ENCODE results near the gene ADTRP. TPM values are rescaled to one million over a fixed set of nuclear protein-coding genes. Genes with fewer than 3 reads are reported as not detected.

Gene ADTRP
- polyA plus RNA-seq, 1 donor (not counting 4 experiments of a cell fraction or from before 2014, with no cell fraction given) = 16.7 TPM

- no peak overlapping the region for H2AFZ ChIP-seq (ENCODE audit: control insufficient read depth, low read length)
- dilution Hi-C loops (cut with MboI; ENCODE audit: extremely low pct_ligation_motif_present, low sequenced_read_pairs) = no loop called here
- TF ChIP-seq CTCF (optimal IDR thresholded peaks at IDR 0.05 in 1 of 3, IDR thresholded peaks at IDR 0.05 in 1 of 3, conservative IDR thresholded peaks at IDR 0.05 in 1 of 3; ENCODE audit: extremely low read depth in 1 of 3, insufficient read depth in 2 of 3, low read length in 3 of 3) (no peak), EZH2 (IDR thresholded peaks at IDR 0.05; ENCODE audit: low read length) (no peak)
- no peaks in the 10 kb centered on the region for H3K79me2 ChIP-seq (ENCODE audit: control insufficient read depth, insufficient read depth, low read length)
- peaks cover under 1% of the 10 kb centered on the region for H3K4me1 ChIP-seq (ENCODE audit: control insufficient read depth, extremely low read depth, insufficient read depth, low read length)
- H4K20me1 ChIP-seq (ENCODE audit: control insufficient read depth, extremely low read depth, insufficient read depth, low read length) = no peaks in the 10 kb centered on the region
- no peak overlapping the region for H3K4me3 ChIP-seq (ENCODE audit: control insufficient read depth in 2 of 3, extremely low read depth in 1 of 3, insufficient read depth in 2 of 3, low read depth in 1 of 3, low read length in 3 of 3)
- no peaks in the 10 kb centered on the region for H3K9me1 ChIP-seq (ENCODE audit: control insufficient read depth, extremely low read depth, insufficient read depth, low read length)
- H3K4me2 ChIP-seq (ENCODE audit: control insufficient read depth, extremely low read depth, insufficient read depth, low read depth, low read length) = no peak overlapping the region
- H3K9ac ChIP-seq (ENCODE audit: control insufficient read depth, extremely low read depth, insufficient read depth, low read length) = no peak overlapping the region
- no peaks in the 10 kb centered on the region for H3K27me3 ChIP-seq (ENCODE audit: control insufficient read depth, extremely low read depth, insufficient read depth, low read length)
- no peaks in the 10 kb centered on the region for H3K36me3 ChIP-seq (ENCODE audit: control insufficient read depth in 2 of 2, extremely low read depth in 1 of 2, insufficient read depth in 2 of 2, low read length in 2 of 2)
- H3K27ac ChIP-seq (ENCODE audit: control insufficient read depth, insufficient read depth, low read length) = no peak overlapping the region
- no peak for DNase-seq (ENCODE audit: low read depth, low spot score)
- no peaks in the 10 kb centered on the region for H3K9me3 ChIP-seq (ENCODE audit: control insufficient read depth, low read depth, low read length)
- no peak for FAIRE-seq
Measured at GRCh38 chr6:11780097-11780428, 1.5 kb upstream of the ADTRP start.

GRCh38 chr6:11779329-11780096 lies 910 bp upstream of the ADTRP start:
- Histone ChIP-seq H3K9me1 (ENCODE audit: control insufficient read depth, extremely low read depth, insufficient read depth, low read length) (no peaks in the 10 kb centered on the region), H2AFZ (ENCODE audit: control insufficient read depth, low read length) (no peak overlapping the region), H3K4me1 (ENCODE audit: control insufficient read depth, extremely low read depth, insufficient read depth, low read length) (no peaks in the 10 kb centered on the region), H3K9me3 (ENCODE audit: control insufficient read depth, low read depth, low read length) (no peaks in the 10 kb centered on the region), H3K36me3 (ENCODE audit: control insufficient read depth in 2 of 2, extremely low read depth in 1 of 2, insufficient read depth in 2 of 2, low read length in 2 of 2) (no peaks in the 10 kb centered on the region), H3K9ac (ENCODE audit: control insufficient read depth, extremely low read depth, insufficient read depth, low read length) (no peak overlapping the region), H3K79me2 (ENCODE audit: control insufficient read depth, insufficient read depth, low read length) (no peaks in the 10 kb centered on the region), H3K27me3 (ENCODE audit: control insufficient read depth, extremely low read depth, insufficient read depth, low read length) (no peaks in the 10 kb centered on the region), H4K20me1 (ENCODE audit: control insufficient read depth, extremely low read depth, insufficient read depth, low read length) (no peaks in the 10 kb centered on the region), H3K27ac (ENCODE audit: control insufficient read depth, insufficient read depth, low read length) (no peak overlapping the region), H3K4me3 (ENCODE audit: control insufficient read depth in 2 of 3, extremely low read depth in 1 of 3, insufficient read depth in 2 of 3, low read depth in 1 of 3, low read length in 3 of 3) (no peak overlapping the region), H3K4me2 (ENCODE audit: control insufficient read depth, extremely low read depth, insufficient read depth, low read depth, low read length) (no peak overlapping the region)
- FAIRE-seq (no peak), DNase-seq (ENCODE audit: low read depth, low spot score) (no peak)
- TF ChIP-seq CTCF (optimal IDR thresholded peaks at IDR 0.05 in 1 of 3, IDR thresholded peaks at IDR 0.05 in 1 of 3, conservative IDR thresholded peaks at IDR 0.05 in 1 of 3; ENCODE audit: extremely low read depth in 1 of 3, insufficient read depth in 2 of 3, low read length in 3 of 3) (no peak), EZH2 (IDR thresholded peaks at IDR 0.05; ENCODE audit: low read length) (no peak)
- dilution Hi-C loops (cut with MboI; ENCODE audit: extremely low pct_ligation_motif_present, low sequenced_read_pairs) = no loop called here
